ENCODE data around the gene ICA1. TPM values are rescaled to one million over a fixed set of nuclear protein-coding genes. Genes with fewer than 3 reads are reported as not detected.

Gene ICA1
- total RNA-seq, 5 donors from 2014 or later (not counting 1 experiment from before 2014, with no cell fraction given), result 0.82 to 2.4 (median 1.1) TPM

DNA sequence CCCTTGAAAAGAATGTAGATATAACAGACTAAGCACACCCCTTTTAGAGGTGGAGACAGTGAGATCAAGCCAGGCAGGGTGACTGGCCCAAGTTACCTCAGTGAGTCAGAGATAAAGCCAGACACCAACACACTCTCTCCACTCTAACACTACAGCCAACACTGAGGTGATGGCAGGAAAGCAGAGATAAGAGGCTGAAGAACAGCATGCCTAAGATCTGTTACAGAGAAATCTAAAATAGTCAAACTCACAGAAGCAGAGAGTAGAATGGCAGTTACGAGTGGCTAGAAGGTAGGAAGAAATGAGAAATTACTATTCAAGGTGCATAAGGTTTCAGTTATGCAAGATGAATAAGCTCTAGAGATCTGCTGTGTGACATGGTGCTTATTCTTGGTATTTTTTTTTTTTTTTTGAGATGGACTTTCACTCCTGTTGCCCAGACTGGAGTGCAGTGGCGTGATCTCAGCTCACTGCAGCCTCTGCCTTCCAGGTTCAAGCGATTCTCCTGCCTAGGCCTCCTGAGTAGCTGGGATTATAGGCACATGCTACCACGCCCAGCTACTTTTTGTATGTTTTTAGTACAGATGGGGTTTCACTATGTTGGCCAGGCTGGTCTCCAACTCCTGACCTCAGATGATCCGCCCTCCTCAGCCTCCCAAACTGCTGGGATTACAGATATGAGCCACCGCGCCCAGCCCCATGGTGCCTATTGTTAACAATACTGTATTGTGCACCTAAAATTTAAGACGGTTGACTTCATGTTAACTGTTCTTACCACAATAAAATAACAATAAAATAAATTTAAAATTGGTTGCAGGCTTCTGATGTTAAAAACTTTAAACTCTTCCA, 28.7 kb downstream of the ICA1 start:
- DNase-seq (no peak), ATAC-seq (replicated peaks in 1 of 4) (no peak)
- no peak overlapping the region for H3K4me3 Mint-ChIP-seq
- WGBS (ENCODE audit: insufficient coverage), result 63% methylated on average over 1 of the region's 8 CpGs
- Histone ChIP-seq H3K27ac (ENCODE audit: low read length) (no peak overlapping the region), H3K36me3 (ENCODE audit: control insufficient read depth in 2 of 2, extremely low read depth in 1 of 2, insufficient read depth in 1 of 2, low read length in 1 of 2) (no peaks in the 10 kb centered on the region), H3K4me3 (ENCODE audit: control insufficient read depth in 1 of 2, extremely low read depth in 1 of 2, low read length in 1 of 2) (no peak overlapping the region), H3K4me1 (ENCODE audit: control insufficient read depth in 1 of 2, extremely low read depth in 1 of 2, insufficient read depth in 2 of 2, low read length in 2 of 2) (no peaks in the 10 kb centered on the region), H3K27me3 (replicated peaks in 1 of 2; ENCODE audit: control insufficient read depth in 2 of 2, extremely low read depth in 1 of 2, insufficient read depth in 2 of 2, low read length in 1 of 2) (peaks cover 0 to 6% of the 10 kb centered on the region in 2 experiments), H3K9me3 (no peaks in the 10 kb centered on the region)
- no peak overlapping the region for H3K27ac Mint-ChIP-seq
- no peaks in the 10 kb centered on the region for H3K4me1 Mint-ChIP-seq
- H3K27me3 Mint-ChIP-seq, result peaks cover 19 to 20% of the 10 kb centered on the region in 2 donors
- ChIA-PET CTCF (interaction anchor here in 1 of 2 donors (0.5 kb wide), 1 partner anchor 17 kb away, joined by 6 read pairs; no protein-coding TSS in a partner anchor), POLR2A (no interaction called here)
- H3K36me3 Mint-ChIP-seq, result no peaks in the 10 kb centered on the region
- H3K9me3 Mint-ChIP-seq, result no peaks in the 10 kb centered on the region

DNA sequence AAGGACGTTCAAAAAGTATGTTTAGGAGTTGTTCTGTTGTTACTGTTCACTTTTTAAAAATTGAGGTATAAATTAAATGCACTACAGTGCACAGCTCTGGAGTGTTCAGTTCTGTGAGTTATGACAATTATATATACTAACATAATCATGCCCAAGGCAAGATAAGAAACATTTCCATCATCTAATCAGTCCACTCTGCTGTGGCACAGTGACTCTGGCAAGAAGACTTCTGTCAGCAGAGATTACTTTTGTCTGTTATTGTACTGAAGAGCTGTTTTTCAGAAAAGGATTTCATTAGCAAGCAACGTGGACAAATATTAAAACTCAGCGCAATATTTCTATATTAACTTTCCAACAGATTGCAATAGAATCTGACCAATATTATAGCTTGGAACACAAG, 32.0 kb downstream of the ICA1 start:
- ATAC-seq (replicated peaks in 1 of 4) (no peak), DNase-seq (no peak)
- Mint-ChIP-seq H3K4me3 (no peak overlapping the region), H3K27ac (no peak overlapping the region), H3K27me3 (peaks cover 17 to 25% of the 10 kb centered on the region in 2 donors), H3K9me3 (no peaks in the 10 kb centered on the region), H3K36me3 (no peaks in the 10 kb centered on the region), H3K4me1 (peaks cover 3 to 6% (median 3%) of the 10 kb centered on the region in 3 donors)
- H3K27me3 ChIP-seq (replicated peaks in 1 of 2; ENCODE audit: control insufficient read depth in 2 of 2, extremely low read depth in 1 of 2, insufficient read depth in 2 of 2, low read length in 1 of 2), result peaks cover 0 to 9% of the 10 kb centered on the region in 2 experiments
- no CpG with 5 or more reads among the region's 3 CpGs for WGBS (ENCODE audit: insufficient coverage)
- CTCF ChIA-PET, result no interaction called here
- POLR2A ChIA-PET, result no interaction called here
- H3K9me3 ChIP-seq, result no peaks in the 10 kb centered on the region
- H3K36me3 ChIP-seq (ENCODE audit: control insufficient read depth in 2 of 2, extremely low read depth in 1 of 2, insufficient read depth in 1 of 2, low read length in 1 of 2), result no peaks in the 10 kb centered on the region
- H3K4me1 ChIP-seq (ENCODE audit: control insufficient read depth in 1 of 2, extremely low read depth in 1 of 2, insufficient read depth in 2 of 2, low read length in 2 of 2), result peaks cover 0 to 3% of the 10 kb centered on the region in 2 experiments
- no peak overlapping the region for H3K27ac ChIP-seq (ENCODE audit: low read length)
- no peak overlapping the region for H3K4me3 ChIP-seq (ENCODE audit: control insufficient read depth in 1 of 2, extremely low read depth in 1 of 2, low read length in 1 of 2)

DNA sequence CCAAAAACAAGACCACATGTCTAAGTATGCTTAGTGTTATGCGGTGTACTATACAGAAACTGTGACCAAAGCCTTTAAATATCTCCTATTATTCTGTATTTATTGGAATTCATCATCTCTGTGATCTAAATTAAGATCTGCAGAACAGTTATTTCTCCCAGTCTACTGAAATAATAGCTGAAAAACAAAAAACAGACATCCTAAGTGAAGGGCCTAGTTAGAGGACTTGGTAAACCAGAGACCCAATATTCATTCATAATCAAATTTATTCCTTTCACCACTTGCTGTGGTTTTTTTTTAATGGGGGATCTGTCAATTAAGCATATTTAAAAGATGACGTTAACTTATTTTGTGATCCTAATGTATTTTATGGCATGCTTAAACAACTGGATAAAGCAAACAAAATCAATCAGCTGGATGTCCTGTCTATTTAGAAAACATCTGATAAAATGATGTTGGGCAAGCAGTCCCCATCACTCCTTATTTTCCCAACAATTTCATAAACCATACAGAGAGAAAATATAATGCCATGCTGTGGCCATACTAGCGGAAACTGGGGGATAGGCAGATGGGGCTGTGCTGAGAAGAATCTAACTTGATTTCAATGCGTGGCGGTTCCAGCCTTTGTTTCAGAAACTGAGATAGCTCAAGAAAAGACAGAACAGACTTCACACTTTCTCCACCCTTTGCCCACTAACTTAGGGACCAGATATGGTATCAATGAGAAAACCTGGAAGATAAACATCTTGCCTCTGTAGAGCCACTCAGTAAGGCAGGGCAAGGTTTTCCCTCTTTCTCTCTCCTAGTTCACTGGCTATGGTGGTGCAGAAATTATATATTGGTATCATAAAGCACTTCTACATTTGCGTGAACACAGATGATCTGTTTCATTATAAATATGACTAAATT, 32.9 kb downstream of the ICA1 start:
- ChIA-PET CTCF (no interaction called here), POLR2A (no interaction called here)
- H3K27me3 Mint-ChIP-seq, result peaks cover 17 to 25% of the 10 kb centered on the region in 2 donors
- no peak overlapping the region for H3K4me3 Mint-ChIP-seq
- Histone ChIP-seq H3K27me3 (replicated peaks in 1 of 2; ENCODE audit: control insufficient read depth in 2 of 2, extremely low read depth in 1 of 2, insufficient read depth in 2 of 2, low read length in 1 of 2) (peaks cover 0 to 9% of the 10 kb centered on the region in 2 experiments), H3K4me3 (ENCODE audit: control insufficient read depth in 1 of 2, extremely low read depth in 1 of 2, low read length in 1 of 2) (no peak overlapping the region), H3K27ac (ENCODE audit: low read length) (no peak overlapping the region), H3K36me3 (ENCODE audit: control insufficient read depth in 2 of 2, extremely low read depth in 1 of 2, insufficient read depth in 1 of 2, low read length in 1 of 2) (no peaks in the 10 kb centered on the region), H3K4me1 (ENCODE audit: control insufficient read depth in 1 of 2, extremely low read depth in 1 of 2, insufficient read depth in 2 of 2, low read length in 2 of 2) (peaks cover 0 to 3% of the 10 kb centered on the region in 2 experiments), H3K9me3 (no peaks in the 10 kb centered on the region)
- peaks cover 3 to 6% (median 3%) of the 10 kb centered on the region in 3 donors for H3K4me1 Mint-ChIP-seq
- H3K27ac Mint-ChIP-seq, result no peak overlapping the region
- no peak for DNase-seq
- no peaks in the 10 kb centered on the region for H3K36me3 Mint-ChIP-seq
- WGBS (ENCODE audit: insufficient coverage), result no CpG with 5 or more reads among the region's 6 CpGs
- H3K9me3 Mint-ChIP-seq, result no peaks in the 10 kb centered on the region
- no peak for ATAC-seq (replicated peaks in 1 of 4)

DNA sequence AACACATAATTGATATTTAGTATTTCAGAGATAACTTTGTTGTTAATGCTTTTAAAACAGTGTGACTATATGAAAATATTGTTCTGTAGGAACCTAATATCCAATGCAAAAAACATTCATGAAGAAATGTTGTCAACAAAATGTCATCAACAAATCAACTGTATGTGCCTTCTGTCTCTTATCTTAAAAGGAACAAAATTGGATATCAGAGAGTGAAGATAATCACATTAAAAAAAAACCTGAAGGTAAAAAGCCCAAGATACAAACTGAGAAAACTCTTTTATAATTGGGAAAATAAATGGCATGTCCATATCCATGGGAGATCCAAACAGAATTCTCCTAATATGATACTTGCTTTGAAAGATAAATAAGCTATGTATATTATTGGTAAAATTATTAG, 33.9 kb downstream of the ICA1 start:
- ChIA-PET POLR2A (no interaction called here), CTCF (interaction anchor here (0.6 to 0.7 kb wide), 3 partner anchors 14 to 92 kb away, joined by 3 to 4 read pairs (median 3); no protein-coding TSS in a partner anchor)
- peaks cover 3 to 6% (median 3%) of the 10 kb centered on the region in 3 donors for H3K4me1 Mint-ChIP-seq
- Histone ChIP-seq H3K4me3 (ENCODE audit: control insufficient read depth in 1 of 2, extremely low read depth in 1 of 2, low read length in 1 of 2) (no peak overlapping the region), H3K27ac (ENCODE audit: low read length) (no peak overlapping the region), H3K27me3 (replicated peaks in 1 of 2; ENCODE audit: control insufficient read depth in 2 of 2, extremely low read depth in 1 of 2, insufficient read depth in 2 of 2, low read length in 1 of 2) (peaks cover 0 to 9% of the 10 kb centered on the region in 2 experiments), H3K4me1 (ENCODE audit: control insufficient read depth in 1 of 2, extremely low read depth in 1 of 2, insufficient read depth in 2 of 2, low read length in 2 of 2) (peaks cover 0 to 3% of the 10 kb centered on the region in 2 experiments), H3K9me3 (no peaks in the 10 kb centered on the region), H3K36me3 (ENCODE audit: control insufficient read depth in 2 of 2, extremely low read depth in 1 of 2, insufficient read depth in 1 of 2, low read length in 1 of 2) (no peaks in the 10 kb centered on the region)
- no peak overlapping the region for H3K4me3 Mint-ChIP-seq
- H3K27me3 Mint-ChIP-seq, result peaks cover 14 to 22% of the 10 kb centered on the region in 2 donors
- H3K36me3 Mint-ChIP-seq, result no peaks in the 10 kb centered on the region
- H3K27ac Mint-ChIP-seq, result no peak overlapping the region
- no peaks in the 10 kb centered on the region for H3K9me3 Mint-ChIP-seq
- ATAC-seq (replicated peaks in 1 of 4) (no peak), DNase-seq (no peak)

DNA sequence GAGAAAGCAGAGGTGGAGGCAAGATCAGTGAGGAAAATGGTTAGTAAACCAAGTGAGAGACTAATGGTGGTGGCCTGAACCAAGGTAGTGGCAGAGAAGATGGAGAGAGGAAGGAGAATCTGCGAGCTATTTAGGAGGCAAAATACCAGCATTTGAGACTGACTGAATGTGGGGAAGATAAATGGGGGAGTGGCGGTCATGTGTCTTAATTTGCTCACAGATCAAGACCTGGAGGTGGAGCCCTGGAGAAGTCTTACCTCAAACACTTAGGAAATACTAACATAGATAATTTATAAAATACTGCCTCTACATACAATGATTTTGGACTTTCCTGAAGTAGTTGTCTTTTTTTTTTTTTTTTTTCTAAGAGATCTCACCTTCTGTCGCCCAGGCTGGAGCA, 34.7 kb downstream of the ICA1 start:
- peaks cover 14 to 22% of the 10 kb centered on the region in 2 donors for H3K27me3 Mint-ChIP-seq
- CTCF ChIA-PET, result interaction anchor here (0.7 kb wide), 2 partner anchors 36 to 92 kb away, joined by 3 to 4 read pairs; no protein-coding TSS in a partner anchor
- WGBS (ENCODE audit: insufficient coverage), result 78% methylated on average over 1 of the region's 3 CpGs

DNA sequence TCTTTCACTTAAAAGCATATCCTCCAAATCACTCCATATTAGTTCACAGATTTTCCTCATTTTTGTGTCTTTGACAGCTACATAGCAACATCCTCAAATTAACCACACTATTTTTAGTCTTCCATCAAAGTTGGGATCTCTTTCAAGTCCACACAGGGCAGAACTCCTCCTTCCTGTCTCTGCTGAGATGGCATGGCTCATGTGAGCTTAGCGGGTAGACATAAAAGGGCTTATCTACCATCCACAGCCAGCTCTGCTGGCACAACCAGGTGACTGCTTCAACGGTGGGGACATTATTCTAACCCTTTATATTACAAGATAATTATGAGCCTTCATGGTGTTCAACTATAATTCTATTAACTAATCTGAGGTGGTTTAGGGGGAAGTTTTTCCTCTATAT, 35.5 kb downstream of the ICA1 start:
- peaks cover 14 to 22% of the 10 kb centered on the region in 2 donors for H3K27me3 Mint-ChIP-seq
- peaks cover 0 to 9% of the 10 kb centered on the region in 2 experiments for H3K27me3 ChIP-seq (replicated peaks in 1 of 2; ENCODE audit: control insufficient read depth in 2 of 2, extremely low read depth in 1 of 2, insufficient read depth in 2 of 2, low read length in 1 of 2)
- CTCF ChIA-PET, result no interaction called here
- H3K9me3 ChIP-seq, result no peaks in the 10 kb centered on the region
- H3K27ac ChIP-seq (ENCODE audit: low read length), result no peak overlapping the region
- peaks cover 3 to 6% (median 3%) of the 10 kb centered on the region in 3 donors for H3K4me1 Mint-ChIP-seq
- H3K36me3 ChIP-seq (ENCODE audit: control insufficient read depth in 2 of 2, extremely low read depth in 1 of 2, insufficient read depth in 1 of 2, low read length in 1 of 2), result no peaks in the 10 kb centered on the region
- DNase-seq (no peak), ATAC-seq (replicated peaks in 1 of 4) (no peak)
- no peaks in the 10 kb centered on the region for H3K36me3 Mint-ChIP-seq
- no peak overlapping the region for H3K4me3 Mint-ChIP-seq
- 20% methylated on average over 1 of the region's 2 CpGs for WGBS (ENCODE audit: insufficient coverage)
- POLR2A ChIA-PET, result interaction anchor here in 1 of 2 donors (0.6 kb wide), 1 partner anchor 1135 kb away, joined by 6 read pairs; no protein-coding TSS in a partner anchor
- H3K27ac Mint-ChIP-seq, result no peak overlapping the region
- no peaks in the 10 kb centered on the region for H3K9me3 Mint-ChIP-seq
- H3K4me3 ChIP-seq (ENCODE audit: control insufficient read depth in 1 of 2, extremely low read depth in 1 of 2, low read length in 1 of 2), result no peak overlapping the region
- H3K4me1 ChIP-seq (ENCODE audit: control insufficient read depth in 1 of 2, extremely low read depth in 1 of 2, insufficient read depth in 2 of 2, low read length in 2 of 2), result peaks cover 0 to 3% of the 10 kb centered on the region in 2 experiments

More for the DNA sequence above, 34.7 kb downstream of the ICA1 start:
- no peak for DNase-seq
- no peak overlapping the region for H3K4me3 Mint-ChIP-seq
- Histone ChIP-seq H3K36me3 (ENCODE audit: control insufficient read depth in 2 of 2, extremely low read depth in 1 of 2, insufficient read depth in 1 of 2, low read length in 1 of 2) (no peaks in the 10 kb centered on the region), H3K27me3 (replicated peaks in 1 of 2; ENCODE audit: control insufficient read depth in 2 of 2, extremely low read depth in 1 of 2, insufficient read depth in 2 of 2, low read length in 1 of 2) (peaks cover 0 to 9% of the 10 kb centered on the region in 2 experiments), H3K9me3 (no peaks in the 10 kb centered on the region), H3K4me1 (ENCODE audit: control insufficient read depth in 1 of 2, extremely low read depth in 1 of 2, insufficient read depth in 2 of 2, low read length in 2 of 2) (peaks cover 0 to 3% of the 10 kb centered on the region in 2 experiments), H3K4me3 (ENCODE audit: control insufficient read depth in 1 of 2, extremely low read depth in 1 of 2, low read length in 1 of 2) (no peak overlapping the region), H3K27ac (ENCODE audit: low read length) (no peak overlapping the region)
- no peaks in the 10 kb centered on the region for H3K9me3 Mint-ChIP-seq
- POLR2A ChIA-PET, result no interaction called here
- peaks cover 3 to 6% (median 3%) of the 10 kb centered on the region in 3 donors for H3K4me1 Mint-ChIP-seq
- H3K27ac Mint-ChIP-seq, result no peak overlapping the region
- no peak for ATAC-seq (replicated peaks in 1 of 4)
- H3K36me3 Mint-ChIP-seq, result no peaks in the 10 kb centered on the region
